RWPE2 (cell line): Measurements from ENCODE around the gene ALPP.
"Not testable (repeated sequence)": the region's sequence is repeated elsewhere in the genome, so short reads cannot be mapped to it uniquely, and the experiment has no call there.

Experiments
- ATAC-seq: fragments of 200-7000 bp; cut with Tn5 transposase; 3 replicates; pipeline ENCODE4 v1.9.1; 2021; ENCODE audit warnings: low read depth
- DNase-seq: peaks from one replicate; pipeline ENCODE4 v3.0.0-alpha.2; 2020; ENCODE audit warnings: low spot score
- H3K27ac ChIP-seq: fragments of 450-650 bp; 2 replicates; pipeline ENCODE4 v1.5.1; 2017; ENCODE audit warnings: mild to moderate bottlenecking; ENCODE audit not compliant: poor library complexity, severe bottlenecking
- H3K27me3 ChIP-seq: fragments of 250-450 bp; sonication (Bioruptor Pico); 2 replicates; pipeline ENCODE4 v1.5.1; 2021; ENCODE audit warnings: mild to moderate bottlenecking, moderate library complexity; ENCODE audit not compliant: insufficient read depth, poor library complexity, severe bottlenecking
- H3K36me3 ChIP-seq: fragments of 250-450 bp; sonication (Bioruptor Pico); 2 replicates; pipeline ENCODE4 v1.5.1; 2020; ENCODE audit warnings: low read depth, mild to moderate bottlenecking, moderate library complexity
- H3K4me1 ChIP-seq: fragments of 250-450 bp; sonication (Bioruptor Pico); 2 replicates; pipeline ENCODE4 v1.5.1; 2021; ENCODE audit warnings: mild to moderate bottlenecking, moderate library complexity; ENCODE audit not compliant: insufficient read depth, poor library complexity, severe bottlenecking
- H3K4me3 ChIP-seq: fragments of 250-450 bp; sonication (Bioruptor Pico); 2 replicates; pipeline ENCODE4 v1.5.1; 2021; ENCODE audit warnings: mild to moderate bottlenecking, moderate library complexity; ENCODE audit not compliant: severe bottlenecking
- H3K9me3 ChIP-seq: fragments of 250-450 bp; sonication (Bioruptor Pico); 2 replicates; pipeline ENCODE4 v1.5.1; 2021; ENCODE audit warnings: mild to moderate bottlenecking, moderate library complexity; ENCODE audit not compliant: severe bottlenecking
- CTCF ChIP-seq: fragments of 450-650 bp; IDR thresholded peaks from one replicate; pipeline ENCODE4 v1.5.1; 2017; ENCODE audit warnings: mild to moderate bottlenecking, moderate library complexity; ENCODE audit not compliant: poor library complexity, severe bottlenecking

ALPP gene

GRCh38 chr2:232335859-232336215 lies 42.7 kb upstream of the ALPP start:
- DNase-seq: no peak
- Histone ChIP-seq H3K9me3 (no peaks in the 10 kb centered on the region), H3K4me1 (no peaks in the 10 kb centered on the region), H3K27me3 (no peaks in the 10 kb centered on the region), H3K4me3 (no peak overlapping the region), H3K27ac (no peak overlapping the region), H3K36me3 (no peaks in the 10 kb centered on the region)
- no peak for TF ChIP-seq CTCF
- ATAC-seq: no peak

DNA sequence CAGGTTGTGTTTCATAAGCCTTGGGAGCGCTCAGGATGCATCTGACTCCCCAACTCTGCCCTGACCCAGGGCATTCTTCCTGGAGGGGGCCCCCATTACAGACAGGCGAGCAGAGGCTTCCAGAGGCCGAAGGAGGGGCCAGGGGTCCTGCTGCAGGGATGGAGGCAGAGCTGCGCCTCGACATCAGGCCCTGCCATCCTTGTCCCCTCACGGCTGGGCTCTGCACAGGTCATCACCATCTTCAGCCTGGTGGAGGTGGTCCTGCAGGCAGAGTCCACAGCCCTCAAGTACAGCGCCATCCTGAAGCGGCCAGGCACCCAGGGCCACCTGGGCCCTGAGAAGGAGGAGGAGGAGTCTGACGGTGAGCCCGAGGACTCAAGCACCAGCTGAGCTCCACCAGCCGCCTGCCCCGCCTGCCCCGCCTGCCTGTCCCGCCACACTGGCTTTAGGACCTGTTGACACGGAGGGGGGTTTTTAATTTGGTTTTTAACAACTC lies 42.3 kb upstream of the ALPP start:
- Histone ChIP-seq H3K36me3 (no peaks in the 10 kb centered on the region), H3K4me3 (no peak overlapping the region), H3K9me3 (no peaks in the 10 kb centered on the region), H3K4me1 (no peaks in the 10 kb centered on the region), H3K27ac (no peak overlapping the region), H3K27me3 (no peaks in the 10 kb centered on the region)
- ATAC-seq: no peak
- no peak for TF ChIP-seq CTCF
- peak; percentile 32 for DNase-seq

GRCh38 chr2:232336981-232337720 lies 41.4 kb upstream of the ALPP start:
- Histone ChIP-seq H3K27me3 (no peaks in the 10 kb centered on the region), H3K4me1 (no peaks in the 10 kb centered on the region), H3K36me3 (no peaks in the 10 kb centered on the region), H3K27ac (no peak overlapping the region), H3K9me3 (no peaks in the 10 kb centered on the region), H3K4me3 (no peak overlapping the region)
- peak; percentile 23 for DNase-seq
- no peak for ATAC-seq
- no peak for TF ChIP-seq CTCF

- H3K27me3 ChIP-seq, ATAC-seq: not testable (repeated sequence)
Observed at GRCh38 chr2:232338094-232338758, 40.3 kb upstream of the ALPP start.

GRCh38 chr2:232338759-232339106 lies 39.8 kb upstream of the ALPP start:
- Histone ChIP-seq H3K4me3 (no peak overlapping the region), H3K9me3 (no peaks in the 10 kb centered on the region), H3K36me3 (no peaks in the 10 kb centered on the region), H3K27ac (no peak overlapping the region), H3K27me3 (no peaks in the 10 kb centered on the region), H3K4me1 (no peaks in the 10 kb centered on the region)
- DNase-seq (peak; percentile 26), ATAC-seq (no peak)
- no peak for TF ChIP-seq CTCF

More at GRCh38 chr2:232338094-232338758, 40.3 kb upstream of the ALPP start:
- H3K27ac ChIP-seq, H3K9me3 ChIP-seq, H3K36me3 ChIP-seq, H3K4me1 ChIP-seq, H3K4me3 ChIP-seq: not testable (repeated sequence)
- peak; percentile 19 for DNase-seq
